H1 (cell line): Measurements from ENCODE around the gene CLTCL1. TPM values are rescaled to one million over a fixed set of nuclear protein-coding genes. Genes with fewer than 3 reads are reported as not detected.

Source experiments
- GABPA ChIP-seq: IDR thresholded peaks from 2 replicates; pipeline ENCODE4 v1.6.1; 2011; ENCODE audit warnings: mild to moderate bottlenecking, low read length, moderate library complexity, borderline replicate concordance; ENCODE audit not compliant: insufficient read depth
- SIN3A ChIP-seq, 2 experiments: IDR thresholded peaks in 1 of 2; conservative IDR thresholded peaks in 1 of 2; 2 replicates each; pipeline ENCODE4 v1.6.1; 2011 to 2012; ENCODE audit warnings: low read length in 2 of 2, improper control_type of control experiment in 1 of 2, low read depth in 1 of 2, mild to moderate bottlenecking in 1 of 2
- SRF ChIP-seq: IDR thresholded peaks from 2 replicates; pipeline ENCODE4 v1.6.1; 2011; ENCODE audit warnings: mild to moderate bottlenecking, low read depth, low read length, moderate library complexity
- polyA plus RNA-seq, 7 experiments: library from polyadenylated mRNA; depleted of rRNA in 3 of 7; stranded (reverse) in 5 of 7; unstranded in 2 of 7; fragments of >200 nt in 5 of 7; fragments of 200-250 nt in 2 of 7; gene quantifications; 1 replicate in 5 of 7; 2 replicates in 1 of 7; 4 replicates in 1 of 7; pipeline versions ENCODE4 v1.2.1 to v1.2.3, GENCODE V29; 2011 to 2013; ENCODE audit warnings: missing spikeins in 2 of 7, mixed read lengths in 2 of 7
- total RNA-seq: library from RNA; stranded (reverse); fragmentation: NEBNext Ultra II Directional; extraction: Animal tissue kit (Norgen Biotek cat#: 25700); gene quantifications from 2 replicates; pipeline ENCODE4 v1.2.1, GENCODE V29; 2021

CLTCL1 gene
- total and polyA plus RNA-seq, 2 of the 8 experiments (the other 6 are each of a cell fraction or from before 2014, with no cell fraction given), result 12.4 to 17.0 TPM

- TF ChIP-seq GABPA (no peak), SIN3A (conservative IDR thresholded peaks at IDR 0.05 in 1 of 2, IDR thresholded peaks at IDR 0.05 in 1 of 2; ENCODE audit: low read depth in 1 of 2, low read length in 2 of 2) (peak in 1 of 2 experiments; percentile 55; a peak in 1 of 4 replicates), SRF (no peak)
Measured at GRCh38 chr22:19287076-19287707, 4.3 kb downstream of the CLTCL1 start (continued).
